Endometrial microvascular endothelial cells (primary cell): ENCODE data around the gene DXO. TPM values are rescaled to one million over a fixed set of nuclear protein-coding genes. Genes with fewer than 3 reads are reported as not detected.

ENCODE experiments used
- in situ Hi-C: cut with HindIII; loops from 2 replicates; pipeline ENCODE4 v1.10.0; 2017; ENCODE audit warnings: low sequenced_read_pairs, low pct_unique_long_range_greater_than_20kb; ENCODE audit errors: inconsistent ontology term
- total RNA-seq: library from RNA; depleted of rRNA; stranded (reverse); fragments of >200 nt; gene quantifications from one replicate; pipeline ENCODE4 v1.2.3, GENCODE V29; 2015; ENCODE audit errors: inconsistent ontology term

Gene DXO
- total RNA-seq, 1 donor from 2014 or later, result 13.8 TPM

GRCh38 chr6:31965700-31966099, 6.2 kb downstream of the DXO start:
- in situ Hi-C loops, result no loop called here

GRCh38 chr6:31963921-31964320, 8.0 kb downstream of the DXO start:
- in situ Hi-C loops, result no loop called here

GRCh38 chr6:31961616-31962015, 10.3 kb downstream of the DXO start:
- in situ Hi-C loops, result no loop called here

GRCh38 chr6:31958741-31959739, 12.9 kb downstream of the DXO start, which contains the start of the genes NELFE and SKIC2:
Gene NELFE, minus strand, starts transcription at chr6:31958971. Its CDS starts 525 bp downstream, at chr6:31958446.
Gene SKIC2, plus strand, starts transcription at chr6:31959175. Its CDS starts 18 bp downstream, at chr6:31959193.
- in situ Hi-C loops, result no loop called here

- in situ Hi-C loops, result no loop called here
Observed at GRCh38 chr6:31958412-31958740, 13.6 kb downstream of the DXO start.

- in situ Hi-C loops, result no loop called here
Observed at GRCh38 chr6:31956796-31957195, 15.1 kb downstream of the DXO start.

- in situ Hi-C loops, result no loop called here
Observed at GRCh38 chr6:31954511-31954910, 17.4 kb downstream of the DXO start.

GRCh38 chr6:31952890-31953289, 19.0 kb downstream of the DXO start:
- in situ Hi-C loops, result no loop called here

- in situ Hi-C loops, result no loop called here
Observed at GRCh38 chr6:31952140-31952805, 19.7 kb downstream of the DXO start.

GRCh38 chr6:31949926-31950548, 21.9 kb downstream of the DXO start:
- in situ Hi-C loops, result loop anchor here (25.0 kb wide), 1 partner anchor 162 kb away; the partner anchor contains the start of gene TNXB

- in situ Hi-C loops, result loop anchor here (25.0 kb wide), 1 partner anchor 163 kb away; the partner anchor contains the start of gene TNXB
Observed at GRCh38 chr6:31948753-31949413, 23.1 kb downstream of the DXO start.

GRCh38 chr6:31948306-31948705, 23.6 kb downstream of the DXO start:
- in situ Hi-C loops, result loop anchor here (25.0 kb wide), 1 partner anchor 164 kb away; the partner anchor contains the start of gene TNXB

- in situ Hi-C loops, result loop anchor here (25.0 kb wide), 1 partner anchor 164 kb away; the partner anchor contains the start of gene TNXB
Observed at GRCh38 chr6:31947864-31948263, 24.1 kb downstream of the DXO start.

GRCh38 chr6:31947070-31947675, 24.8 kb downstream of the DXO start:
- in situ Hi-C loops, result loop anchor here (25.0 kb wide), 1 partner anchor 165 kb away; the partner anchor contains the start of gene TNXB

GRCh38 chr6:31946370-31946885, 25.5 kb downstream of the DXO start:
- in situ Hi-C loops, result loop anchor here (25.0 kb wide), 1 partner anchor 166 kb away; the partner anchor contains the start of gene TNXB

- in situ Hi-C loops, result loop anchor here (25.0 kb wide), 1 partner anchor 167 kb away; the partner anchor contains the start of gene TNXB
Observed at GRCh38 chr6:31945507-31946369, 26.2 kb downstream of the DXO start, which contains the start of gene CFB. Gene CFB, plus strand, starts transcription at chr6:31946095. Its CDS starts 127 bp downstream, at chr6:31946222.

- in situ Hi-C loops, result loop anchor here (25.0 kb wide), 1 partner anchor 167 kb away; the partner anchor contains the start of gene TNXB
Observed at GRCh38 chr6:31945154-31945506, 26.8 kb downstream of the DXO start.
